Caki2 (cell line): ENCODE results near the gene OR5M8. TPM values are rescaled to one million over a fixed set of nuclear protein-coding genes. Genes with fewer than 3 reads are reported as not detected.

ENCODE experiments used
- DNase-seq: peaks from one replicate; pipeline ENCODE4 v3.0.0-alpha.2; 2015; ENCODE audit warnings: low read depth
- in situ Hi-C: cut with HindIII; loops from 2 replicates; pipeline ENCODE4 v1.10.0; 2016; ENCODE audit warnings: low sequenced_read_pairs, low pct_unique_long_range_greater_than_20kb, mixed read lengths
- total RNA-seq: library from RNA; depleted of rRNA; stranded (reverse); fragments of >200 nt; shearing (Covaris generic); gene quantifications from 2 replicates; pipeline ENCODE4 v1.2.3, GENCODE V29; 2014; ENCODE audit warnings: low replicate concordance; rRNA removed

The OR5M8 gene
- not detected in 2 replicates for total RNA-seq

GRCh38 chr11:56491270-56491669 lies at the start of gene OR5M8:
Gene OR5M8, minus strand, starts transcription at chr11:56491370. Its CDS starts 0 bp downstream, at chr11:56491370.
- in situ Hi-C loops = no loop called here
- DNase-seq = no peak

GRCh38 chr11:56533054-56533740 lies 42.0 kb upstream of the OR5M8 start:
- in situ Hi-C loops = no loop called here
- no peak for DNase-seq

- in situ Hi-C loops = no loop called here
- DNase-seq = no peak
Observed at GRCh38 chr11:56531856-56532255, 40.7 kb upstream of the OR5M8 start.

- DNase-seq = no peak
- in situ Hi-C loops = no loop called here
Observed at GRCh38 chr11:56522008-56522407, 30.8 kb upstream of the OR5M8 start.

- in situ Hi-C loops = no loop called here
- DNase-seq = no peak
Observed at GRCh38 chr11:56513280-56513679, 22.1 kb upstream of the OR5M8 start.

- no peak for DNase-seq
- in situ Hi-C loops = no loop called here
Observed at GRCh38 chr11:56509439-56509838, 18.3 kb upstream of the OR5M8 start.

- in situ Hi-C loops = no loop called here
- DNase-seq = no peak
Observed at GRCh38 chr11:56497010-56497409, 5.8 kb upstream of the OR5M8 start.

GRCh38 chr11:56495117-56495516 lies 3.9 kb upstream of the OR5M8 start:
- in situ Hi-C loops = no loop called here
- no peak for DNase-seq

GRCh38 chr11:56486801-56487200 lies 4.4 kb downstream of the OR5M8 start:
- in situ Hi-C loops = no loop called here
- no peak for DNase-seq

GRCh38 chr11:56474729-56475235 lies 16.4 kb downstream of the OR5M8 start:
- no peak for DNase-seq
- in situ Hi-C loops = no loop called here

GRCh38 chr11:56473252-56473651 lies 17.9 kb downstream of the OR5M8 start, which contains the start of gene OR5M3:
Gene OR5M3, minus strand, starts transcription at chr11:56473352. Its CDS starts 2,855 bp downstream, at chr11:56470497.
- no peak for DNase-seq

GRCh38 chr11:56457076-56457475 lies 34.1 kb downstream of the OR5M8 start:
- in situ Hi-C loops = no loop called here
- no peak for DNase-seq

More at GRCh38 chr11:56473252-56473651, 17.9 kb downstream of the OR5M8 start, which contains the start of gene OR5M3:
- in situ Hi-C loops = no loop called here

- in situ Hi-C loops = no loop called here
- DNase-seq = no peak
Observed at GRCh38 chr11:56453521-56453920, 37.6 kb downstream of the OR5M8 start.

Other genes starting within 250 kb of the OR5M8 start
- not detected in 2 replicates for gene OR5T3, start 239.1 kb downstream of the OR5M8 start, total RNA-seq
- gene OR5T1, start 217.2 kb downstream of the OR5M8 start, total RNA-seq = not detected in 2 replicates
- gene OR8H1, start 199.1 kb downstream of the OR5M8 start, total RNA-seq = not detected in 2 replicates
- gene OR8K3, start 176.2 kb downstream of the OR5M8 start, total RNA-seq = not detected in 2 replicates
- not detected in 2 replicates for gene OR8K1, start 145.3 kb downstream of the OR5M8 start, total RNA-seq
- gene OR8J1, start 137.1 kb downstream of the OR5M8 start, total RNA-seq = not detected in 2 replicates
- gene OR8U1, start 115.7 kb downstream of the OR5M8 start, total RNA-seq = not detected in 2 replicates
- gene OR5AL1, start 78.7 kb downstream of the OR5M8 start, total RNA-seq = not detected in 2 replicates
- not detected in 2 replicates for gene OR5M3, start 18.0 kb downstream of the OR5M8 start, total RNA-seq
- not detected in 2 replicates for gene OR5M11, start 51.9 kb upstream of the OR5M8 start, total RNA-seq
- gene OR5M10, start 86.4 kb upstream of the OR5M8 start, total RNA-seq = not detected in 2 replicates
- gene OR5M1, start 123.5 kb upstream of the OR5M8 start, total RNA-seq = not detected in 2 replicates
- not detected in 2 replicates for gene OR5AP2, start 151.1 kb upstream of the OR5M8 start, total RNA-seq
- gene OR5AR1, start 172.3 kb upstream of the OR5M8 start, total RNA-seq = not detected in 2 replicates
- gene OR9G1, start 207.7 kb upstream of the OR5M8 start, total RNA-seq = not detected in 2 replicates